Cardiac ventricle fibroblast (primary cell): ENCODE results near the gene SEBOX. TPM values are rescaled to one million over a fixed set of nuclear protein-coding genes. Genes with fewer than 3 reads are reported as not detected.

Experiments
- total RNA-seq: library from RNA; depleted of rRNA; stranded (reverse); fragments of >200 nt; gene quantifications from 2 replicates; pipeline ENCODE4 v1.2.3, GENCODE V29; 2015

Gene SEBOX
- not detected in 2 replicates for total RNA-seq

GRCh38 chr17:28364665-28365363 lies at the start of gene SEBOX:
Gene SEBOX, minus strand, starts transcription at chr17:28365199. Its CDS starts 48 bp downstream, at chr17:28365151.

GRCh38 chr17:28405632-28406472 lies 40.9 kb upstream of the SEBOX start, which contains the start of gene SLC46A1:
Gene SLC46A1, minus strand, starts transcription at chr17:28406212. Its CDS starts 98 bp downstream, at chr17:28406114.

GRCh38 chr17:28371245-28372202 lies 6.5 kb upstream of the SEBOX start, which contains the start of gene SARM1:
Gene SARM1, plus strand, starts transcription at chr17:28371694. Its CDS starts 339 bp downstream, at chr17:28372033.

GRCh38 chr17:28370035-28370743 lies 5.2 kb upstream of the SEBOX start, which contains the start of gene VTN:
Gene VTN, minus strand, starts transcription at chr17:28370307. Its CDS starts 104 bp downstream, at chr17:28370203.

GRCh38 chr17:28357061-28357900 lies 7.7 kb downstream of the SEBOX start, which contains the start of gene POLDIP2:
Gene POLDIP2, minus strand, starts transcription at chr17:28357527. Its CDS starts 79 bp downstream, at chr17:28357448.

GRCh38 chr17:28335201-28335958 lies 29.6 kb downstream of the SEBOX start, which contains the start of the genes IFT20 and TNFAIP1:
Gene IFT20, minus strand, starts transcription at chr17:28335472. Its CDS starts 3,487 bp downstream, at chr17:28331985.
Gene TNFAIP1, plus strand, starts transcription at chr17:28335761. Its CDS starts 3,761 bp downstream, at chr17:28339522.

GRCh38 chr17:28318759-28319597 lies 46.0 kb downstream of the SEBOX start, which contains the start of gene TMEM97:
Gene TMEM97, plus strand, starts transcription at chr17:28319200. Its CDS starts 40 bp downstream, at chr17:28319240.

Other genes starting within 250 kb of the SEBOX start
- 8.9 and 11.7 TPM in 2 replicates for gene TMEM97, start 46.0 kb downstream of the SEBOX start, total RNA-seq
- 38.8 and 47.0 TPM in 2 replicates for gene IFT20, start 29.7 kb downstream of the SEBOX start, total RNA-seq
- gene TNFAIP1, start 29.4 kb downstream of the SEBOX start, total RNA-seq = 14.5 and 18.3 TPM in 2 replicates
- 58.3 and 78.0 TPM in 2 replicates for gene POLDIP2, start 7.7 kb downstream of the SEBOX start, total RNA-seq
- 1.4 and 3.5 TPM in 2 replicates for gene VTN, start 5.1 kb upstream of the SEBOX start, total RNA-seq
- 9.7 and 14.7 TPM in 2 replicates for gene SARM1, start 6.5 kb upstream of the SEBOX start, total RNA-seq
- 3.7 and 3.9 TPM in 2 replicates for gene SLC46A1, start 41.0 kb upstream of the SEBOX start, total RNA-seq
- gene SLC13A2, start 108.4 kb upstream of the SEBOX start, total RNA-seq = not detected in 2 replicates
- not detected in 2 replicates for gene FOXN1, start 141.1 kb upstream of the SEBOX start, total RNA-seq
- gene UNC119, start 187.4 kb upstream of the SEBOX start, total RNA-seq = 23.6 and 27.8 TPM in 2 replicates
- 46.3 and 60.7 TPM in 2 replicates for gene PIGS, start 206.3 kb upstream of the SEBOX start, total RNA-seq
- 93.7 and 95.1 TPM in 2 replicates for gene ALDOC, start 211.7 kb upstream of the SEBOX start, total RNA-seq
- gene SPAG5, start 233.8 kb upstream of the SEBOX start, total RNA-seq = 4.0 and 4.3 TPM in 2 replicates
- gene RSKR, start 249.0 kb upstream of the SEBOX start, total RNA-seq = 0.68 and 2.8 TPM in 2 replicates